GM19372 (cell line): ENCODE data around the gene TRIM44.

Experiments
- ATAC-seq: cut with Tn5 transposase; IDR thresholded peaks from one replicate; pipeline ENCODE4 v1.9.1; 2021; ENCODE audit warnings: mild to moderate bottlenecking, low read depth, moderate library complexity; ENCODE audit not compliant: unreplicated experiment

The TRIM44 gene

GRCh38 chr11:35662649-35663407 is at the start of gene TRIM44:
Gene TRIM44 (plus strand): TSS chr11:35662775. CDS start chr11:35663112, 337 bp downstream.
- peak; percentile 95 for ATAC-seq

GRCh38 chr11:35614939-35615569 is 47.5 kb upstream of the TRIM44 start:
- no peak for ATAC-seq

DNA sequence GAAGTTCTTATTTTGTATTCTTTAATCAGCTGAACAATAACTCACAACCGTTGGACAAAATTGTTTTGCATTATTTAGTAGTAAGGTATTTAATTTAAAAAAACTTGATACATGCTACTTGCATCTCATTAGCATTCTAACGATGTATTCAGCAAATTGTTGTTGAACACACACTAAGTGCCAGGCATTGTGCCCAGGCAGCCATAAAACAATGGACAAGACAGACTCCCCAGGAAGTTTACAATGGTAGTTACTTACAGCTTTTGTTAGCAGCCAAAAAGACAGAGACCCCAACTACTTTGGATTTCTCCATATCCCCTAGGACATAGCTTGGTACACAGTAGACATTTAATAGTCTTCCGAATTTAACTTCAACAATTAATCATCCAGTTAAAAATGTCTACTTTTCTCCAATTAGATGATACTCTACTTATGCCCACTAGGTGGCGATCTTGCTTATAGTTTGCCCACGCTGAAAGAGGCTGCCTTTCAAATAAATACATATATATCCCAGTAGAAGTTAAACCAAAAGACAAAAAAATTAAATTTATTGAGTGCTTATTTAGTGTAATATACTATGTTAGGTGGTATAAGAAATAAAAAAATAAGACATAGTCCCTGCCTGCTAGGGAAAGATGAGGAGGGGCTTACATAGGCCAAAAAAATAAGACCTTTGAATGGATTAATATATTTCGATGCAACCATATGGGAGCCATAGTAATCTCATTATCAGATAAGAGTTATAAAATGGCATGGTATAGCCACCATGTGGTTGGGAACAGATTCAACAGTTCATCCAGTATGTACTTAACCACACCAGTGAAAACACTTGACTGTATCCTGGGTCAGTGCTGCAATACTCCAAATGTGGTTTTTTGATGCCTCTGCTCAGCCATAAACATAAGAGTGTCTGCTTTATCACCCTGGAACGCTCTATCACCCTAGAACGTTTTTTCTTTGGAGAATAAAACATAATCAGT is 46.4 kb upstream of the TRIM44 start:
- ATAC-seq, result no peak

GRCh38 chr11:35617316-35617686 is 45.3 kb upstream of the TRIM44 start:
- no peak for ATAC-seq

- peak; percentile 25 for ATAC-seq
These were observed 44.7 kb upstream of the TRIM44 start, which contains the start of gene FJX1 for GRCh38 chr11:35617687-35618496. Gene FJX1 (plus strand): TSS chr11:35618460. CDS start chr11:35618637, 177 bp downstream.

DNA sequence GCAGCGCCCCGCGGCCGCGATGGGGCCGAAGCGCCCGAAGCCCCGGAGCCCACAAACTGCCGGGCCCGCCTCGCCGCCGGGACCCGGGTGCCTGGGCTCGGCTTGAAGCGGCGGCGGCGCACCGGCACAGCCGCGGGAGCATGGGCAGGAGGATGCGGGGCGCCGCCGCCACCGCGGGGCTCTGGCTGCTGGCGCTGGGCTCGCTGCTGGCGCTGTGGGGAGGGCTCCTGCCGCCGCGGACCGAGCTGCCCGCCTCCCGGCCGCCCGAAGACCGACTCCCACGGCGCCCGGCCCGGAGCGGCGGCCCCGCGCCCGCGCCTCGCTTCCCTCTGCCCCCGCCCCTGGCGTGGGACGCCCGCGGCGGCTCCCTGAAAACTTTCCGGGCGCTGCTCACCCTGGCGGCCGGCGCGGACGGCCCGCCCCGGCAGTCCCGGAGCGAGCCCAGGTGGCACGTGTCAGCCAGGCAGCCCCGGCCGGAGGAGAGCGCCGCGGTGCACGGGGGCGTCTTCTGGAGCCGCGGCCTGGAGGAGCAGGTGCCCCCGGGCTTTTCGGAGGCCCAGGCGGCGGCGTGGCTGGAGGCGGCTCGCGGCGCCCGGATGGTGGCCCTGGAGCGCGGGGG is 44.0 kb upstream of the TRIM44 start:
- ATAC-seq, result peak; percentile 38

GRCh38 chr11:35619116-35619854 is 43.3 kb upstream of the TRIM44 start:
- peak; percentile 32 for ATAC-seq

DNA sequence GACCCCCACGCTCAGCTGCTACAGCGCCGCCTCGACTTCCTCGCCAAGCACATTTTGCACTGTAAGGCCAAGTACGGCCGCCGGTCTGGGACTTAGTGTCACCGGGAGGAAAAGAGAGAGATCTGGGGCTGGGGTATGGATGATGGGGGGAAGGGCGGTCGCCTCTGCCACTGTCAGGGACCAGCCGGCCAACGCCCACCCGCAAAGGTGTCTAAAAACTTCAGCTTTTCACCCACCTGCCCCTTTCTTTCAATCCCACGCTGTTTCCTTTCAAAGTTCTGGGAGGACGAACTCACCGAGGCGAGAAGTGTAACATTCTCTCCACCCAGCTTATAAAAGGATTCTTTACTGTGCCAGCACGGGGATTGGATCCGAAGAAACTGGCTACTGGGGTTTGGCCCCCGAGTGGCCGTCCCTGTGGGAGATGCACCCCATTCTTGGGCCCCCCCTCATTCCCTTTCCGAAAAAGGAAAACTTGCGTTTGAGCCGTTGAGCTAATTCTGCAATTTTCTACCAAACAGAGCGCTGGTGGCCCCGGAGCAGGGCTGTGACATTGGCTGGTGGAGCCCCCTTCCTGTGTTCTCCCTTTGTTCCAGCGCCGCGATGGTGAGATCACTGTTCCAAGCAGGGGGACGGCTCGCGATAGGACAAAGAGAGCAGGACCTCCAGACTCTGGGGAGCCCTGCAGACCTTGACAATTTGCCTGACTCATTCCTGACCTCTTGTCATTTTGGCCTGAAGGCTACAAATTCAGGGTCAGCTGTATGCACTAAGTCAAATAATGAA is 42.5 kb upstream of the TRIM44 start:
- ATAC-seq, result no peak

GRCh38 chr11:35620795-35621194 is 41.8 kb upstream of the TRIM44 start:
- ATAC-seq, result no peak

GRCh38 chr11:35621620-35622019 is 41.0 kb upstream of the TRIM44 start:
- ATAC-seq, result no peak

- ATAC-seq, result no peak
These were observed 40.5 kb upstream of the TRIM44 start for GRCh38 chr11:35622070-35622469.

- ATAC-seq, result no peak
These were observed 38.9 kb upstream of the TRIM44 start for GRCh38 chr11:35623621-35624168.

DNA sequence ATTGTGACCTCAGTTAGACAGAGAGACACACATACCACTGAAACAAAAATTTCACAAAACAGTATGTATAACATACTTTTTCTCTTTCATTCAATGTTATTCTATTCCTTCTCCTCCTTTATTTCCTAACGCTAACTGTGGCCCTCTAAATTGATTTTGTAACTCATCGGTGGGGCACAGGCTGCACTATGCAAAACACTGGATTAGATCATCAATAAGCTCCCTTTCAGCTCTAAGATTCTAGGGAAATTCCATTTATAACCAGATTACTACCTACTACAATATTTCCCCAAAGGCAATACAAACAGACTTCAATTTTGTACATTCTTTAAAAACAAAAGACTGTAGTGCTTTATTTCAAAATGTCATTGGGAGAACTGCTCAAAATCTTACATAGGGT is 38.3 kb upstream of the TRIM44 start:
- no peak for ATAC-seq

DNA sequence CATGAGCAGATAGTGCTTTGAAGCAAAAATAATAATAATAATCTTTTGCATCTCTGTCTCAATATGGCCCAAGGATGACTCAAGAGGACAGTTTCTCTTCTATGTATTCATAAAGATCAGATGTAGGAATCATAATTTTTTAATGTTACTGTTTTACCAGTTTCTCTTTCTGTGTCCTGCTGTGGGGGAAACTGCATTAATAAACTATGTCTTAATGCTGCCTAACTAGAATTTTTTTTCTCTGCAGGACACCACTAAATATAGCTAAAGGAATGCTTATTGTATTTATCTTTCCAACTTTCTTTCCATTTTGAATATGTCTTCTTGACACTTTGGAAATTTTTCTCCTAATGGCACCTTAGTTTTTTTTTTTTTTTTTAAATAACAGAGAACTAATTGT is 37.8 kb upstream of the TRIM44 start:
- no peak for ATAC-seq

DNA sequence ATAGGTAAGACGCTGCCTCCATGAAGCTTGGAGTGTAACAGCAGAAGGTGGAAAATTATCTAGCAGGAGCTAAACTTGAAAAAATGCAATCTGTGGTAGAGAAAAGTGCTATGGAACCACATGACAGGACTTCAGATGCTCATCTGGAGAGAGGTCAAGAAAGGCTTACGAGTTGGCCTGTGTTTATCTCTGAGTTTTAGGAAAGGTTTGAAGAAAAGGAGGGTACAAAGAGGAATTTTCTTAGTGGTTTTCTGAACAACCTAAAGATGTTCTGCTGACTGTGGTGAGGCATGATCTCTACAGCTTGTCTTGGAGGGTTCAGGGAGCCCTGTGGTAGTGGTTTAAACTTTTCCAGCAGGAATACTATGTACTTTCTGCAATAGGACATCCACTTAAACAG is 36.1 kb upstream of the TRIM44 start:
- ATAC-seq, result no peak

- no peak for ATAC-seq
These were observed 33.1 kb upstream of the TRIM44 start for GRCh38 chr11:35629511-35629910.

DNA sequence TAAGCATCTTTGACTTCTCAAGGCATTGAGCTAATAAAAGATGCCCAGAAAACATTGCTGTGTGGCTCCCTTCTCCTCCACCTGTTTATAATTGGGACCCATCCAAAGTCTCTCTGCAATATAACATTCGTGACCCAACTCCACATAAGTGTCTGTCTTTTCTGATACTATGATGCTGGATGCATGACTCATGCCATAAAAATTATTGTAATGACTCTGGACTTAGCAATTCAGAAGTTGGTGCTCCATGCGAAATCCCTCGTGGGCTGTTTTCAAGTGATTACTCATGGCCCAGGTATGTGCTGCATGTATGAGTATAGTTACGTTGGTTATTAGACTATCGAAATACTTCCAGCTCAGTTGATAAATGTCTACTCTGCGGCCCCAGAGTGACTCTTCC is 32.7 kb upstream of the TRIM44 start:
- ATAC-seq, result no peak

DNA sequence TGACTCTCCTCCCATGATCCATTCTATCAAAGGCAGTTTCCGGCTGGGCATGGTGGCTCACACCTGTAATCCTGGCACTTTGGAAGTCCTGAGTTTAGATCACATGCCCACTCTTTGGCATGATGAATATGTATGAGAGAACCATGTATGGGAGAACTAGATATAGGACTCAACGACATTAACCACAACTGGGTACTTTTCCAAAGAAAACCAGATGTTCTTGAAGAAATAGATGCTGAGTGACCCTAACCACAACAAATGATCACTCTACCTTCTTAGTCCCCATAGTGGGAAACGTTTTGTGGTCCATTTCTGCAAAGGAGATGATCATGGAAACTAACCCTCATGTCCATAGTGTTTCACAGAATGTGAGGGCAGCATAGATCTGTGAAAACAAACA is 30.7 kb upstream of the TRIM44 start:
- ATAC-seq, result no peak
